ENCODE measurements around the gene IQSEC1.

DNA sequence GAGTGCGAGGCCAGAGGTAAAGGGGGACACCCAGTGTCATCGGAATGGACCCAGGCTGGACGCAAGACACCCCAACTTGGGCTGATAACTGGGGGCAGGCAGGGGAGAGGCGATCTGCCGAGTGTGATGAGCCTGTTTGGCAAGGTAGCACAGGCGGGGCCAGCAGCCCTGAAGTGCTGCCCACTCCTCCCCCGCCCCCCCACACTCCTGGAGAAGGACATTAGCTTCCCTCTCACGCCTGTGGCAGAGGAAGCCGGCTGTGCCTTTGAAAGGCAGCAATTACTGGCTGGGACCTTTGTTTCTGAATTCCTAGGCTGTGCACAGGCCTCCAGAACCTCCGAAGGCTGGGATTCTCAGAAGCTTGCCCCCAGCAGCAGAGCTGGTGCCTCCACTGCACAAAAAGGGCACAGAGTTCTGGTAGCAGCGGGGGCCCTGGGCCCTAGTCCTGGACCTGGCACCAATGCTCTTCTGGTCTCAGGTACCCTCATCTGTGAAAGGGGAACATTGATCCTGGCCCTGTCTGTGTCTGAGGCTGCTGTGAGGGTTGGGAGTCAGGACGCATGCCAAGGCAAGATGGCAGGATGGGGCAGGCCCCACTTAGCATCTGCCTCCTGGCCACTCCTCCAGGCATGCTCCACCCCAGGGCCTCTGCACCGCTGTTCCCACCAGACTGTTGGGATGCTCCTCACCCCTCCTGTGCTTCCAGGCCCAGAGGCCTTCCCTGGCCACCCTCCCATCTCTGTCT is 28.6 kb downstream of the IQSEC1 start:
- TF ChIP-seq POLR2AphosphoS5 (IDR thresholded peaks at IDR 0.05; ENCODE audit: low read depth, low read length) (no peak), TAF1 (IDR thresholded peaks at IDR 0.05; ENCODE audit: low read depth, low read length) (no peak), POLR2A (IDR thresholded peaks at IDR 0.05; ENCODE audit: low read depth, low read length) (no peak), SPI1 (IDR thresholded peaks at IDR 0.05; ENCODE audit: low read depth, low read length) (no peak), POU2F2 (IDR thresholded peaks at IDR 0.05; ENCODE audit: low read depth, low read length) (no peak)
